Stimulated activated CD4-positive, alpha-beta T cell treated with anti-CD3 and anti-CD28 coated beads, Interleukin-2, amount 100 ng/mL, for 48 hours (primary cell): ENCODE measurements around the gene CUL4B.
"Not testable (repeated sequence)": the region's sequence is repeated elsewhere in the genome, so short reads cannot be mapped to it uniquely, and the experiment has no call there.

ENCODE experiments used
- DNase-seq, 2 donors: peaks; one replicate each; pipeline ENCODE4 v3.0.0-alpha.2; 2020

Gene CUL4B

GRCh38 chrX:120517936-120518335 lies 42.8 kb downstream of the CUL4B start:
- no peak for DNase-seq

DNA sequence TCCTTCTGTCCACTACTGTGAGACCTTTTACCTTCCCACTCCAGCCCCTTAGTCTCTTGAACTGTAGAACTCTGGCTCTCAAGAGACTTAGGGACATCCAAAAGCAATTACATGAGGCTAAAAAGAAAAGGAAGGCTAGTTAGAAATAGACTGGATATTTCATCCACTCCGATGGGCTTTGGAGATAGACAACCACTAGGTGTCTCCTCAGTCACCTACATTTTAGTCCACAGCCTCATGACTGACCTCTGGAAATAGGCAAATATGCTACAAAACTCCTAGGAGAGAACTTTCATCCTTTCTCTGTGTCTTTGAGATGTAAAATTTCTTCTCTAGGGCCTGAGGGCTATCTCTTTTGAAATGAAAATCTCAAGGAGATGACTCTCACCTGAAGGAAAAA lies 46.5 kb downstream of the CUL4B start:
- no peak for DNase-seq

- DNase-seq, result no peak
Measured at GRCh38 chrX:120512627-120513026, 48.1 kb downstream of the CUL4B start.

DNA sequence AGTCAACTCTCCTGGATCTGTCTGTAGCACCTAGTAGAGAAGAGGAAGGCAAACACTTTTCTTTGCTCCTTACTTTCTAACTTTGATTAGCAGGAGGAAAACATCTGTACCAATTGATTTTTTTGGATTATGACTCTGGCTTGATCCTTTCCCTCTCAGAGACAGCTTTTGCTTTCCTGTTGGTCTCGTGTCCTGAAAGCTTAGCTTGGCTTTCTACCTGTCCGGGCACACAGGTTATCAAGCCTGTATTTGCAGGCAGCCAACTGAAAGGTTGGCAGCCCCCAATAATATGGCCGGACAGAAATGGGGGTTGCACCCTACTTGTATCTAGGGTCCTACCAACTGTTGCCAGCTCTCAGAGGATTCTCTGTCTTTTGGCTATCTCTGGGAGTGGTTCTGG lies 48.5 kb downstream of the CUL4B start:
- DNase-seq, result no peak

DNA sequence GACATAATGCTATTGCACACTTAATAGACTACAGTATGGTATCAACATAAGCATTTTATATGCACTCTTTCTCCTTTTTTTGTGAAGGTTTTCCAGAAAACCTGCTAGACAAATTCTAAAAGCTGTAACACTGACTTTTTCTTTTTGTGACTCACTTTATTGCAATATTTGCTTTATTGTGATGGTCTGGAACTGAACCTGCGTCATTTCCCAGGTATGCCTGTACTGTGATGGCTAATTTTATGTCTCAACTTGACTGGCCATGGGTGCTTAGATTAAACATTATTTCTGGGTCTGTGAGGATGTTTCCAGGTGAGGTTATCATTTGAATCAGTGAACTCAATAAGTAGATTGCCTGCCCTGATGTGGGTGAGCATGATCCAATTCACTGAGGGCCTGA lies 56.2 kb downstream of the CUL4B start:
- DNase-seq, result no peak

GRCh38 chrX:120499301-120500072 lies 61.3 kb downstream of the CUL4B start:
- DNase-seq, result no peak

GRCh38 chrX:120490119-120490518 lies 70.6 kb downstream of the CUL4B start:
- DNase-seq, result not testable (repeated sequence)

GRCh38 chrX:120486786-120487185 lies 74.0 kb downstream of the CUL4B start:
- no peak for DNase-seq

DNA sequence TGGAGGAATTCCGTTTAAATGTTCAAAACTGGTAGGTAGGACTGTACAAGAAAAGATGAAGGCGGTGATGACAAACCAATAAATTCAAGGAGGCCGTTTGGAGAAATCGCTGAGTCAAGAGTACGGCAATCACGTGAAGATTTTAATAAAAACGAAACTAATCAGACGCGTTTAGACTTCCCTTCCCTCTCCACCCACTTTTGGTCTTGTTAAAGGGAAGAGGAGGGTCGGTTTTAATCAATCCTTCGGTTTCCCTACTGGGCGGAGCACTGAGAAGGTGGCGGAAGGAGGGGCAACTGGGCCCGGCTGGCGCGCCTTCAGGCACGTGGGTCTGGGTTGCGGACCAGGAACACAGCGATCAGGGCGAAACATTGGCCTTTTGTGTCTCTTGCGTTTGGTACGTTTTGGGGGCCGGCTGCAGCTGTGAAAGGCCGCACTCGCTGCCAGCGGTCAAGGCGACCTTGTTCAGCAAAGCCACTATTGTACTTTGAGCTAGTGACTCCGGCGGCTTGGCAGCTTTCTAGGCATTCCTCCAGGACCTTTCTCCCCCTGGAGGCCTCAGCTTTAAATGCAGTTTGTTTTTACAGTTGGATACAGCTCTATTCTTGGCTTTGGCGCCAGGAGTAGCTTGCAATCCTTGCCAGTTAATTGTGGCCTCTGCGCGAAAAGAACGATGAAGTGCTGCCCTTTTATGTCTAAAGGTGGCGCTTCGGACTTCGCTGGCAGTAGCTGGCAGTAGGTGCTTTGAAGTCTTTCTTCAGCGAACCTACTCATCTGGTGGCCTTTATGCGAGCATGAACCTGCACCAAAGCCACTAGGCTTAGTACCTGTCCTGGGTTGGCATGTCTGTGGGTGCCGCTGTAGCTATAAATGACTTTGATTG lies 74.9 kb downstream of the CUL4B start:
- peak; percentile 30 to 33 for DNase-seq

GRCh38 chrX:120485315-120485637 lies 75.5 kb downstream of the CUL4B start:
- no peak for DNase-seq

DNA sequence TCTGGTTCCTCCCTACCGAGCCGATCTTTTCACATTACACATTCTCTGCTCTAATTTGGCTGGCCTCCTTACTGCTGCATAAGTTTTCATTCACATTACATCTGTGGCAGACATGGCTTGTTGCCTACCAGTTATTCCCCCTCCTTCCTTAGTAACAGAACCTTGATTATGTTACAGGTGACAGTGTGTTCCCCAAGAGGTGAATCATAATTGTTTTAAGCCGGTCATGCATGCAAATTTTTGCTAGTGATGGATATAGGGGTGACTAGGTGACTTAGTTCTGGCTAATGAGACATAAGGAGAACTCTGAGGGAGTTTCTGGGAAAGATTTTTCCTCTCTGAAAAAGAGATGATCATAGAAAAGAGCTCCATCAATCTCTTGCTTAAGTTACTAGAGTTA lies 83.3 kb downstream of the CUL4B start:
- DNase-seq, result no peak

DNA sequence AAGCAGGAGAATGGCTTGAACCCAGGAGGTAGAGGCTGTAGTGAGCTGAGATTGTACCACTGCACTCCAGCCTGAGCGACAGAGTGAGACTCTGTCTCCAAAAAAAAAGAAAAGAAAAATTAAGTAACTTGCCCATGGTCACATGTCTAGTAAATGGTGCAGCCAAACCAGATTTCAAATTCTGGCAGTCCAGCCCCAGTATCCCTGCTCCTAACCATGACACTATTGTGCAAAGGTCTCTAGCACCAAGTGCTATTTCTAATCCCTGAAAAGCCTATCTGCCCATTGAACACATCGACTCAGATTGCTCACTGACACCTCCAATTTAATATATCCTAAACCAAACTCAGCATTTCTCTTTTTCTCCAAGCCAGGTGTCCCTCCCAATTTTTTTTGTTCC lies 84.0 kb downstream of the CUL4B start:
- no peak for DNase-seq

GRCh38 chrX:120475447-120475846 lies 85.3 kb downstream of the CUL4B start:
- not testable (repeated sequence) for DNase-seq
